22Rv1 (cell line): ENCODE measurements around the gene AFM.

Source experiments
- H3K27ac ChIP-seq: fragments of 450-650 bp; 2 replicates; pipeline ENCODE4 v1.5.1; 2017
- CTCF ChIP-seq: fragments of 450-650 bp; IDR thresholded peaks from 2 replicates; pipeline ENCODE4 v1.5.1; 2017; ENCODE audit warnings: mild to moderate bottlenecking
- ZFX ChIP-seq: fragments of 450-650 bp; IDR thresholded peaks from 2 replicates; pipeline ENCODE4 v1.6.1; 2017; ENCODE audit warnings: antibody characterized with exemption, borderline replicate concordance

AFM gene

GRCh38 chr4:73442275-73442674 lies 39.3 kb upstream of the AFM start:
- no peak for TF ChIP-seq ZFX
- TF ChIP-seq CTCF, result no peak
- no peak overlapping the region for H3K27ac ChIP-seq

GRCh38 chr4:73443224-73443623 lies 38.3 kb upstream of the AFM start:
- H3K27ac ChIP-seq, result no peak overlapping the region
- TF ChIP-seq CTCF (no peak), ZFX (no peak)

- H3K27ac ChIP-seq, result no peak overlapping the region
- TF ChIP-seq CTCF, result no peak
- TF ChIP-seq ZFX, result no peak
Observed at GRCh38 chr4:73445383-73446335, 35.9 kb upstream of the AFM start.

GRCh38 chr4:73446336-73446938 lies 35.1 kb upstream of the AFM start:
- H3K27ac ChIP-seq, result no peak overlapping the region
- TF ChIP-seq CTCF (peak; percentile 95), ZFX (no peak)

- no peak for TF ChIP-seq CTCF
- TF ChIP-seq ZFX, result no peak
- no peak overlapping the region for H3K27ac ChIP-seq
Observed at GRCh38 chr4:73447671-73448070, 33.9 kb upstream of the AFM start.

DNA sequence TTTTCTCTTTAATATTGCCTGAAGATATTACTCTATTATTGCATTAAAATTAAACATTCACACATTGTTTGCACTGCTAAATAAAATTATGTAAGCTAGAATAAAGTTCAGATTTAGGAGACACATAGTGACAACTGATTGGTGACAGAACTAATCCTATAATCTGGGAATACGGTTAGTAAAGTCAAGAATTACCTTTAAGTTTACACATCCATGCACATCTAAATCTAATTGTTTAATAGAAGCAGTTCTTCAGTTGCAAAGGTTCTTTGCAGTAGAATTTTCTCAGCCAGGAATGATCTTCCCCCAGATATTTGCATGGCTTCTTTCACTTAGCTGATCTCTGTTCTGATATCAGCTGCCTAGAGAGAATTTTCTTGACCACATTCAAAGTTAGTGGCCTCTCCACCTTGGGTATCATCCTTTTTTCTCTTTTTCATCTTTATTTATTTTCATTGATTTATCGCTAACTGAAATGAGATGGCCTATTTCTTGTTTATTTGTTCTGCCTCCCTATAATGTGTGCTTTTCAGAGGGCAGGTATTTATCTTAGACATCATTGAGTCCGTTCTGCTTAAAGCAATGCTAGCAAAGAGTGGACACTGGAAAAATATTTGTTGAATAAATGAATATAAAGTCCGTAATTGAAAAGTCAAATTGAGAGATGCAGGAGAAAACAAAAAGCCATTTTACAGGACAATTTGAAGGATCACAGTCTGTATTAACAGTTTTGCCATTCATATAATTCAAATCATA lies 32.9 kb upstream of the AFM start:
- no peak overlapping the region for H3K27ac ChIP-seq
- no peak for TF ChIP-seq CTCF
- TF ChIP-seq ZFX, result no peak
